ENCODE results near the gene TMEM17.
"Not testable (repeated sequence)": the region's sequence is repeated elsewhere in the genome, so short reads cannot be mapped to it uniquely, and the experiment has no call there.

Gene TMEM17, protein sequence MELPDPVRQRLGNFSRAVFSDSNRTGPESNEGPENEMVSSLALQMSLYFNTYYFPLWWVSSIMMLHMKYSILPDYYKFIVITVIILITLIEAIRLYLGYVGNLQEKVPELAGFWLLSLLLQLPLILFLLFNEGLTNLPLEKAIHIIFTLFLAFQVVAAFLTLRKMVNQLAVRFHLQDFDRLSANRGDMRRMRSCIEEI

DNA sequence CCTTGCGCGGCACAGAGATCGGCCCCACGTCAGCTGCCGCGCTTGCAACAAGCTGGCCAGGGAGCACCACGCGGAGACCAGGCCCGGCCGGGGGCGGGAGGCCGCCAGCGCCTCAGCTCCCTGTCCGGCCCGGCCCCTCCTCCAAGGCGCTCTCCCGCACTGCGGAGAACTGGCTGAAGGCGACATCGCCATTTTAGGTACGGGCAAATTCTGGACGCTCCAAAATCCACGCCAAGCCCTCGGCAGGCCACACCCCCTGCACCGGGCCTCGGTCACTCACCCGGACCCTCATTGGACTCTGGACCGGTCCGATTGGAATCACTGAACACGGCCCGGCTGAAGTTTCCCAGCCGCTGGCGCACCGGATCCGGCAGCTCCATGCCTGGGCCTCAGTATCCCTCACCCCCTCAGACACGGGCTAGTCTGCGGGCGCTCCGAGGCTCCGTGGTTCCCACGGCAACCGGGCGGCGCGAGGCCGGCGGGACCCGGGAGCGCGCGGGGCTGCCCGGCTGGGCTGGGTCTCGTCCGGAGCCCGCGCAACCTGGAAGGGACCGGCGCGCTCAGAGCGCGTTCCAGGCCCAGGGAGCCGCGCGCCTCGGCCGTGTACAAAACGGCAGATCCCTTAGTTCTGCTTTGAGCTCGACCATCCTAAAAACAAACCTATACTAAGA is at the start of gene TMEM17:
Gene TMEM17, minus strand, starts transcription at position 446 of the 671 bp plus-strand sequence. Its CDS starts 66 bp downstream, at position 380.
- peak; percentile 93 for DNase-seq

- no peak for DNase-seq
These were observed 48.4 kb upstream of the TMEM17 start for GRCh38 chr2:62554440-62554839.

DNA sequence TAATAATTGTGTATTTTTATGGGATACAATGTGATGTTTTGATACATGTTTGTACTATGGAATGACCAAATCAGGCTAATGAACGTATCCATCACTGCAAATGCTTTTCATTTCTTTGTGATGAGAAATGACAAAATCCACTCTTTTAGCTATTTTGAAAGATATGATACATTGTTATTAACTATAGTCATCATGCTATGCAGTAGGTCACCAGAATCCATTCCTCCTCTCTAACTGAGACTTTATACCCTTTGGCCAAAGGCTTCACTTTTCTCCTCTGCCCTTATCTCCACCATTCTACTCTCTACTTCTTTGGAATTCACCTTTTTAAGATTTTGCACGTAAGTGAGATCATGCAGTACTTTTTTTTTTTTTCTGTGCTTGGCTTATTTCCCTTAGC is 44.5 kb upstream of the TMEM17 start:
- no peak for DNase-seq

- DNase-seq: no peak
These were observed 41.9 kb upstream of the TMEM17 start for GRCh38 chr2:62547854-62548253.

GRCh38 chr2:62545261-62545660 is 39.3 kb upstream of the TMEM17 start:
- no peak for DNase-seq

DNA sequence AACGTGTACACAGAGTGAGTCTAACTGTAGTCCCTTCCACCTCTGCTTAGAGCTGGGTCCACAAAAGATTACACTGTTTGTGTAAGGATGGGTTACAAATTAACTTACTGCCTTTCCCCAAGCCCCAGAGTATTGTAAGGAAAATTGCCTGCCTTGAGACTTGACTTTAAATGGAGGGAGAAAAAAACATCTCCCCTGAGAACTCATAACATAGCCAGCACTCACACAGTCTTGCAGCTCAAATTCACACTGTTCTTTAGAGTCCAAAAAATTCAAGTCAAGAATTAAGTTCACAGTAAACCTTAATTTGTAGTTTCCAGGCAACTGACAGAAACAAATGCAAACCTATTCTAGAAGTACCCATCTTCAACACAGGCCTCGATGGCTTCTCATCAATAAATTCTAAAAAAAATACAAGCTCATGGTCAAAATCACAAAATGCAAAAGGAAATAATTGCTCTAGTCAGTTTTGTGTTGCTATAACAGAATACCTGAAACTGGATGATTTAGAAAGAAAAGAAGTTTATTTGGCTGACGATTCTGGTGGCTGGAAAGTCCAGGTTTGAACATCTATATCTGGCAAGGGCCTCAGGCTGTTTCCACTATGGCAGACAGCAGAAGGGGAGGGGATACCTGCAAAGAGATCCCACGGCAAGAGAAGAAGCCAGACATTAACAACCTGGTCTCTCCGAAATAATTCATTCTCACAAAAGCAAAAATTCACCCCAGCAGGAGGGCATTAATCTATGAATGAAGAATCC is 34.6 kb upstream of the TMEM17 start:
- DNase-seq: no peak

GRCh38 chr2:62539606-62540407 is 33.8 kb upstream of the TMEM17 start:
- no peak for DNase-seq

DNA sequence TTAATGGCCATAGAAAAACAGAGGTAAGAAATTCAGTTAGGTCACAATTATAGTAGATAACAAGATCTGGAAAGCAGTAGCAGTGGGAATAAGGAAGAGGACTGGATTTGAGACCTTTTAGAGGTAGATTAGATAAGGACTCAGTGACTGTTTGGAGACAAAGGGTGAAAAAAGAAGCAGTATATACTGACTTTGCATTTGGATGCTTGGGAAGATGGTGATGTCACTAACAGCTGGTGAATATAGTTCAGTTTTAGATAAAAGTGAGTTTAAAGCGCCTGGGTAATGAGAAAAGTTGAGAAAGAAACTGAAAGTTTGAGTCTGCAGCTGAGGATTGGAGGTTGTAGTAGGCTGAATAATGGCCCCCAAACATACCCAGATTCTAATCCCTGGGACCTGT is 32.8 kb upstream of the TMEM17 start:
- no peak for DNase-seq

DNA sequence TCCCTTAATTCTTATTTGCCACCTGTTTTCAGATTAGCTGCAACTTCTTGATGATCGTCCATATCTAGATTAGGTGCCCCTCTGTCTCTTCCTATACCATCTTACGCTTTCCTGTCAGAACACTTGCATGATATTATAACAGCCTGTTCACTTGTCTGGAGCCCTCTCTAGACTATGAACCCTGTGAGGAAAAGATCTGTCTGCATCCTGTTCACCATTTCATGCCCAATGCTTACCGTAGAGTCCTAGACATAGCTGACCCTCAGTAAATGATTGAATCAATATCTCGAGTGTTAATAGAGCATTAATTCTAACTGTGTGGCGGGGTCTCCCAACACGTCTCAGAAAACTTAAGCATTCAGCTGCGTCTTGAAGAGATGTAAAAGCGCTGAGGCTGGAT is 31.8 kb upstream of the TMEM17 start:
- no peak for DNase-seq

GRCh38 chr2:62536873-62537547 is 31.0 kb upstream of the TMEM17 start:
- no peak for DNase-seq

DNA sequence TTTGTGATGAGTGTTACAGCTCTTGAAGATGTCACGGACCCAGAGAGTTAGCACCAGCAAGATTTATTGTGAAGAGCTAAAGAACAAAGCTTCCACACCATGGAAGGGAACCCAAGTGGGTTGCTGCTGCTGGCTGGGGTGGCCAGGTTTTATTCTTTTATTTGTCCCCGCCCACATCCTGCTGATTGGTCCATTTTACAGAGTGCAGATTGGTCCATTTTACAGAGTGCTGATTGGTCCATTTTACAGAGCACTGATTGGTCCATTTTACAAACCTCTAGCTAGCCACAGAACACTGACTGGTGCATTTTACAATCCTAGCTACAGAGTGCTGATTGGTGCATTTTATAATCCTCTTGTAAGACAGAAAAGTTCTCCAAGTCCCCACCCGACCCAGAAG is 29.5 kb upstream of the TMEM17 start:
- not testable (repeated sequence) for DNase-seq

DNA sequence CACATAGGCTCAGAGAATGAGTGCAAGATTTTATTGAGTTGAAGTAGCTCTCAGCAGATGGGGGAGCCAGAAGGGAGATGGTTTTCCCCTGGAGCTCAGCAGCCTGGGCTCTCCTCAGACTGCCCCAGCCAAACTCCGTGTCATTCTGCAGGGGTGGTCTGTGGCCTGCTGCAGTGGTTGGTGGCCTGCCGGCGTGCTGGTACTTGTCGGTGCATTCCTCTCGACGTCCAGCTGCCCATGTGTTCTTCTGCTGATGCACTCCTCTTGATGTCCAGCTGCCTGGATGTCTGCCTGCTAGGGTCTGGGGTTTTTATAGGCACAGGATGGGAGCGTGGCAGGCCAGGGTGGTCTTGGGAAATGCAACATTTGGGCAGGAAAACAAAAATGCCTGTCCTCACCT is 25.6 kb upstream of the TMEM17 start:
- no peak for DNase-seq

GRCh38 chr2:62529758-62530157 is 23.8 kb upstream of the TMEM17 start:
- no peak for DNase-seq

DNA sequence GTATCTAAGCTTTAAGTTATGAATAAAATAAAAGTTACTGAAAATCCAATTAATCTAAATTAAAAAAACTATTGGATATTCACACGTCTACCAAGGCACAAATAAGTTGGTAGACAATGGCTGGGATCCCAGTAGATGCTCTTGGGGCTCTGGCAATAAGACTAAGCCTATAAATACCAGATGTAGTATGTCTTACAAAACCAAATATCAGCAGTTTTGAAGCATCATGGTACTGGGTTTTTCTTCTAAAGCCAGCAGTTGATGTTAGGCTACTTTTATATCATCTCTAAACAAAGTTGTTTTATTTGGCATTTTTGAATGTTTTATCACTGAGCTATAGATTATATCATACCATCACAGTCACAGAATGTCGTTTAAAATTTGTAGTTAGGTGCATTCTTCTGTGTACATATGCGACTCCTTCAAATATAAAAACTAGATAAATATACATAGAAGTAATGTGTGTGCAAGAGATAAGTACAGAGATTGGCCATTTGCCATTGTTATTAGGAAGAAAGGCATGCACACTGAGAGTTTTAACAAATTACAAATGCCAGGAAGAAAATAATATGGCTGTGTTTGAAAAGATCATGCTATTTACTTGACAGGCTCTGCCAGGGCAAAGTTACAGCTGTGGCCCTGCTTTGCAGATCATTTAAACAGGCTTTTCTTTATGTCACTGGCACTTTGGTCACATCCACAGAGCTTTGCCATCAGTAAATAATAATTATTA is 21.6 kb upstream of the TMEM17 start:
- DNase-seq: no peak

- DNase-seq: no peak
These were observed 20.8 kb upstream of the TMEM17 start for GRCh38 chr2:62526531-62527381.

DNA sequence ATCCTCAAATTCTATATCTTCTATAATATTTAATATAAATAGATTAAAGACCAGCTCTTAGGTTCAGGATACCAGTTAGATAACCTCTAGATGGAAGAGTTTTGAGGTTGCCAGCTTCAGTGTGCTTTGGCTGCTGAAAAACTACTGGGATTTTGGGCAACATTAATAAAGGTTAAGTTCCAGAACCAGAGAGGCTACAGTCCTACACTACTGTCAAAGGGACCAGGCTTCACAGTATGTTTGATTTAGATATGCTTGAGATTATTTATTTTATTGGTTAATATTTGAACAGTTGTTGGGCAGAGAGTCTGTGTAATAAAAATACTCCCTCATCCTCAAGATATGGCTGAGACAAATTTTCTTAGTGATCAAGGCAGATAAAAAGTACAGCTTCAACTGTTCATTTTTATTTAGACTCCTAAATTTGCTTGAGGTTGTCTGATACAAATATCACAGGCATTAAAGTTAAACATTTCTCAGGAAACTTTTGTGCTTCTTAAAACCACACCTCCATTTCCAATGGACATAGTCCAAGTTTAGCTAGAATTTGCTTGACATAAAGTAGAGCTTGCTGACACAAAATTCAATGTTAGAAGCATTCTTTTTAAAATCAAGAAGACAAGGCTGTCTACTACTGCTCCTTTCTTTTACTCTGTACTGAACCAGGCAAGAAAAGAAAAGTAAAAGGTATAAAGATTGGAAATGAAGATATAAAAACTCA is 19.7 kb upstream of the TMEM17 start:
- DNase-seq: no peak

DNA sequence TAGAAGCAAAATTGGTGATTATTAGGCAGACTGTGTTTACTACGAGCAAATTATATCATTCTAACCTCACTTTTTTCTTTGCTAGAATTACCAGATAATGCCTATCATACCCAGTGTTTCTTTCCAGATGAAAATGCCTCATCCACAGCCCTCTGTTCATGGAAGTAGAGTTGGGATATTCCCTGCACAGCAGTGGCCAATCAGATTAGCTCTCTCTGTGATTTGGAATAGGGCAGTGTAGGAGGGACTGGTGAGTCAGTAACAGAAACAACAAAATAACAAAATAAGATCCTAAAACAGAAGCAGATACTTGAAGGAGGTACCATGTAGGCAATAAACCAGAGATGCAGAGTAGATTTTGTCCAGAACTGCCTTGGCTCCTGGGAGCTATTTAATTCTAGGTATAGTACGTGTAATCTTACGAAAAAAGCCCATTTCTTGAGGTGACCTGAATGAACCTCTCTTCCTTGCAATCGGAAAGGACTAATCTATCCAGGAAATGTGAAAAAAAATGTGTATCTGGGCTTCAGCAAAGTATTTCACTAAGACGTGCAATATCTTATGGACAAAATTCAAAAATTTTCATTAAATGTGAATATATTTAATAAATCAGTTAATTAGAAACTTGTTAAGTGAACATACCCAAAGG is 18.4 kb upstream of the TMEM17 start:
- no peak for DNase-seq

DNA sequence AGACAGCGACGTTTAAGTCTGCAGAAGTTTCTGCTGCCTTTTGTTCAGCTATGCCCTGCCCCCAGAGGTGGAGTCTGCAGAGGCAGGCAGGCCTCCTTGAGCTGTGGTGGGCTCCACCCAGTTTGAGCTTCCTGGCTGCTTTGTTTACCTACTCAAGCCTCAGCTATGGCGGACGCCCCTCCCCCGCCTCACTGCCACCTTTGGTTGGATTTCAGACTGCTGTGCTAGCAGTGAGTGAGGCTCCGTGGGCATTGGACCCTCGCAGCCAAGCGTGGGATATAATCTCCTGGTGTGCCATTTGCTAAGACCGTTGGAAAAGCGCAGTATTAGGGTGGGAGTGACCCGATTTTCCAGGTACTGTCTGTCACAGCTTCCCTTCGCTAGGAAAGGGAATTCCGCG is 15.1 kb upstream of the TMEM17 start:
- not testable (repeated sequence) for DNase-seq

GRCh38 chr2:62512384-62512783 is 6.4 kb upstream of the TMEM17 start:
- no peak for DNase-seq

DNA sequence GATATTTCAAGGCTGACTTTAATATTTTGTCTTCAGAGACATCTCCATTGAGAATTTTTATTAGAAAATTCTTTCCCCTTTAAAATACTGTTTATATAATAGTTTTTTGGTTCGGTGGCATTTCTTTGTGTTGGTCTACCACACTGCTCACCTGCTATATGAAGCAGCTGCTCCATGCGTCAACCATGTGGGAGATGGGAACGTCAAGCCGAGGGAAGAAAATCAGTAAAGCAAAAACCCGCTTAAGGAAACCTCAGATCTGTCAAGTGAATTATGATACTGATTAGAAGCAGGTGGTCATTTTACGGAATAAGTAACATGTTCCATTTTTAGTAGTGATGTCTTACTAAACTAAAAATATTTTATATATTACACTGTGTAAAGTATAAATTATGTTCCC is 5.6 kb upstream of the TMEM17 start:
- DNase-seq: no peak
